Measurements from ENCODE around the gene TSPAN18. TPM values are rescaled to one million over a fixed set of nuclear protein-coding genes. Genes with fewer than 3 reads are reported as not detected.

TSPAN18 gene
- total RNA-seq, 4 donors from 2014 or later = 3.6 to 12.4 (median 8.2) TPM

GRCh38 chr11:44829838-44830237 is 103.1 kb downstream of the TSPAN18 start:
- Histone ChIP-seq H3K9me3 (no peaks in the 10 kb centered on the region), H3K36me3 (no peaks in the 10 kb centered on the region), H3K4me1 (peaks cover 11 to 19% of the 10 kb centered on the region in 2 donors), H3K4me3 (replicated peaks in 1 of 3) (no peak overlapping the region), H3K27ac (no peak overlapping the region), H3K27me3 (no peaks in the 10 kb centered on the region)
- intact Hi-C loops (cut with DNase I) = no loop called here
- TF ChIP-seq POLR2A (IDR thresholded peaks at IDR 0.05) (no peak), CTCF (IDR thresholded peaks at IDR 0.05) (no peak)
- DNase-seq = no peak
- WGBS, 2 donors = 83 to 93% methylated on average over 2 of the region's 2 CpGs

- TF ChIP-seq CTCF (IDR thresholded peaks at IDR 0.05) (no peak), POLR2A (IDR thresholded peaks at IDR 0.05) (no peak)
- Histone ChIP-seq H3K9me3 (no peaks in the 10 kb centered on the region), H3K27me3 (no peaks in the 10 kb centered on the region), H3K4me3 (replicated peaks in 1 of 3) (no peak overlapping the region), H3K36me3 (no peaks in the 10 kb centered on the region), H3K4me1 (peaks cover 19 to 32% of the 10 kb centered on the region in 2 donors), H3K27ac (no peak overlapping the region)
- DNase-seq = no peak
- WGBS, 2 donors = 91 to 93% methylated on average over 10 of the region's 10 CpGs
- intact Hi-C loops (cut with DNase I) = no loop called here
These were observed 105.0 kb downstream of the TSPAN18 start for GRCh38 chr11:44831605-44832394.

GRCh38 chr11:44832452-44832851 is 105.7 kb downstream of the TSPAN18 start:
- H3K27ac ChIP-seq = no peak overlapping the region
- intact Hi-C loops (cut with DNase I) = no loop called here
- whole genome bisulfite sequencing, 2 donors = 88 to 90% methylated on average over 10 of the region's 10 CpGs

GRCh38 chr11:44833221-44833876 is 106.6 kb downstream of the TSPAN18 start:
- Histone ChIP-seq H3K4me3 (replicated peaks in 1 of 3) (no peak overlapping the region), H3K9me3 (no peaks in the 10 kb centered on the region), H3K4me1 (peaks cover 19 to 32% of the 10 kb centered on the region in 2 donors), H3K36me3 (no peaks in the 10 kb centered on the region), H3K27ac (no peak overlapping the region), H3K27me3 (no peaks in the 10 kb centered on the region)
- no peak for DNase-seq
- intact Hi-C loops (cut with DNase I) = no loop called here
- whole genome bisulfite sequencing, 2 donors = 86% methylated on average over 6 of the region's 6 CpGs
- TF ChIP-seq POLR2A (IDR thresholded peaks at IDR 0.05) (no peak), CTCF (IDR thresholded peaks at IDR 0.05) (no peak)

More at GRCh38 chr11:44832452-44832851, 105.7 kb downstream of the TSPAN18 start:
- Histone ChIP-seq H3K36me3 (no peaks in the 10 kb centered on the region), H3K9me3 (no peaks in the 10 kb centered on the region), H3K27me3 (no peaks in the 10 kb centered on the region), H3K4me1 (peaks cover 19 to 32% of the 10 kb centered on the region in 2 donors), H3K4me3 (replicated peaks in 1 of 3) (no peak overlapping the region)
- no peak for TF ChIP-seq POLR2A (IDR thresholded peaks at IDR 0.05)
- no peak for TF ChIP-seq CTCF (IDR thresholded peaks at IDR 0.05)
- DNase-seq = no peak

Data from thyroid gland (tissue), 4 donors.